Forelimb muscle (tissue), 1 donor: ENCODE results near the gene AMER3. TPM values are rescaled to one million over a fixed set of nuclear protein-coding genes. Genes with fewer than 3 reads are reported as not detected.
"Not testable (repeated sequence)": the region's sequence is repeated elsewhere in the genome, so short reads cannot be mapped to it uniquely, and the experiment has no call there.

ENCODE experiments used
- DNase-seq: peaks from one replicate; pipeline ENCODE4 v3.0.0-alpha.2; 2013; ENCODE audit warnings: low read depth
- polyA plus RNA-seq: library from polyadenylated mRNA; unstranded; fragments of 120-200 nt; gene quantifications from one replicate; pipeline ENCODE4 v1.2.1, GENCODE V29; 2013; ENCODE audit not compliant: insufficient read length

The AMER3 gene, protein sequence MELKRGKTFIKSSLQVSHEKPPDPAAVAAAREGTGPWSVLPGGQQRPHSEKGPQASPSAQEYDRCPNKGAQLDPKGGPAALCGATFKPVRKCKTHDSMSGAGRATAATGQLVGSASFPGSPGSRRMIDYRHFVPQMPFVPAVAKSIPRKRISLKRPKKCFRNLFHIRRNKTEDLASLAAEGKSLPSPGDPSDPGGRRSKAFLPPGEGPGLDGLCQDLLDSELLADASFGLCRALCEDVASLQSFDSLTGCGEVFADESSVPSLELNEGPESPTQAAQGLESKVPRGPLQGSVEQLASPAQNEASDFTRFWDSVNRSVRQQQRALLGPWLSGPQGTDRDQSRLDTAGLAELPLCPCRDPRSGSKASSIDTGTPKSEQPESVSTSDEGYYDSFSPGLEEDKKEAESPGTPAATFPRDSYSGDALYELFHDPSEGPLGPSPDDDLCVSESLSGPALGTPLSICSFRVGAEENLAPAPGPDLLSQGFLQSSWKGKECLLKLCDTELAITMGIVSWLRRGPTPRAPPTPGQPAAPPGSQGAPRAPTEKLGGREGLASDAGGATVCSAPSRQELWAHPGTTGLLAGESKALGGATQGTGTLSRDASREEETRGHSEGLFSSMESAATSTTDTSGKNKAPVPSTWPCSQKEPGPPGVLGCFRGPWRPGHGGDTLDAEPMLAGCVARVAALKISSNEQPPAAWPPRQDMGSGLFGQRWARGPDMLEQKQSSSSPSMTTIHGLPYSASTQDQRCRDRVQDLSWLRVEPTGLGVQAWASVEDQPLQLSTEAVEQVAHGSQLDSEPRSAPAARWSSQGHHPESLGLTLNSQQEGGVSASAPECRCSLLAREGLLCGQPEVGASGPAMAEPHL
- not detected for polyA plus RNA-seq

DNA sequence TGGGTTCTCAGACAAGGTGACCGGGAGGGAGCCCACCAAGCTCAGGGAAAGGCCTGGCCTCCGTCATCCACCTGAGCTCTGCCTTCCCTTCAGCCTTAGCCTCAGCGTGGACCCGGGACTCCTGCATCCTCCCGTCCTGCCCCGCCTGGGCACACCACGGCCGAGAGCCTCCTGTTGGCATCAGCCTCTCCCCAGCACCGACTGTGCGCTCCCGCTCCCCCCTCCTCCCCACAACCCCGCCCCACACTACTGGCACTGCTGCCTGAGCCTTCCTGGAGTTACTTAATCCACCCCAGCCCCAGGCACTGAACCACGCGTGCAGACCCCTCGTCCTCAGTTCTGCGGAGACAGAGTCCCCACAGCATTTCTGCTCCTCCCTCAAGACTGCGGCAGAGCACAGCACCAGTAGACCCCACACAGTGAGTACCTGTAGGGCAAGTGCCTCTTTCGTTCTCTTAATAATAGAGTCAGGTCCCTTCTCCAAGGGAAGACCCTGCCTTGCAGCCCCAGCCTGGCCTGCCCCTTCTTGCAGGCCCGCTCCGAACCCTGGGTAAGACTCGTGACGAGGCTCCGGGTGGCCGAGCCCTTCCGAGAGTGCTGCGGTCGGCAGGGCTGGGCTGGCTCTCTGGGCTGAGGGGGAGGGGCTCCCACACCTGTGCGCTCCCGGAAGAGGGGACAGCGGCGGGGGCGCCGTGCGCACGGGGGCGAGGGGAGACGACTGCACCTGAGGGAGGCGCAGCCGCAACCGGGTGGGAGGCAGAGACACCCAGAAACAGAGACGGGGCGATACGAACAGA, at the start of gene AMER3:
AMER3 (plus strand) TSS at position 285 of the 797 bp plus-strand sequence. CDS start 6,533 bp downstream, outside the sequence.
- no peak for DNase-seq

DNA sequence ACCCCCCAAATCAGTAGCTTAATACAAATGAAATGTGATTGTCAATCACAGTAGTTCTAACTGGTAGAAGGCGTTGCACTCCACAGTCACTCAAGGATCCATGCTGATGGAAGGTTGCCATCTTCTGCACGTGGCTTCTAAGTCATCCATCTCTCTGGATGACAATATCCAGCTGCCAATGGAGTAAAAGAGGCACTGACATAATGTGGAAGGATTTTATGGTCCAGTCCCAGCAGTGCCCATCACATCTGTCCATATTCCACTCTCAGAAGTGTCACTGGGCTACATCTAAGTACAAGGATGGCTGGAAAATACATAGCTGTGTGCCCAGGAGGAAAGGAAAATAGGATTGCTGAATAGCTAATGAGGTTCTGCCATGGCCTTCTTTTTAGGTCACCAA, 40.5 kb upstream of the AMER3 start:
- not testable (repeated sequence) for DNase-seq

DNA sequence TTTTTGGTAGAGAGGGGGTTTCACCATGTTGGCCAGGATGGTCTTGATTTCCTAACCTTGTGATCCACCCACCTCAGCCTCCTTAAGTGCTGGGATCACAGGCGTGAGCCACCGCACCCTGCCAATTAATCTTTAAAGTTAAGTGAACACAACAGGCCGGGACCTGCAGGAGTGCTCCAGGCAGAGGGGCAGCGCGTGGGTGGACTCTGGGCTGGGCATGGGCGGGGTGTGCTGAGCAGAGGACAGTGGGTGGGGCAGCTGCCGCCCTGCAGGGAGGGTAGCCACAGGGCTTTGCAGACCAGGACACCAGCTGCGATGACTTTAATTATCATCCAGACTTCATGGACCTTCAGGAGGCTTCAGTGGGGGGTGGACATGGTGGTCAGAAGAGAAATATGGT, 35.3 kb upstream of the AMER3 start:
- DNase-seq: no peak

DNA sequence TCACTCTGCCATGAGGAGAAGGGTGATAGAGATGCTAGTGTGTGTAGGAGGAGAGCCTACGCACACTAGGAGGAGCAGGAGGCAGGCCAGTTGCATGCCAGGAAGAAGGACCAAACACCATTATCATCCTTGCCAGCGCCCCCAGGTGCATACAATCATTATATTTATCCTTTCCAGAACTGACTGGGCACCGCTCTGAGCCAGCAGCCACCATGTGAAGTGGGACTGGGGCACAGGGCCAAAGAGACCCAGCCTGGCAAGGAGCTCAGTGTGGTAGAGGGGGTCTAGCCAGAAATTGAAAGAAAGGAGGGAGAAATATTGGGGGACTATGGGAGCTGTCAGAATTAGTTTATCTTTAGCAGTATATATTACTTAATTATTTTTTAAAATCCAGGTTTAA, 34.8 kb upstream of the AMER3 start:
- no peak for DNase-seq

DNA sequence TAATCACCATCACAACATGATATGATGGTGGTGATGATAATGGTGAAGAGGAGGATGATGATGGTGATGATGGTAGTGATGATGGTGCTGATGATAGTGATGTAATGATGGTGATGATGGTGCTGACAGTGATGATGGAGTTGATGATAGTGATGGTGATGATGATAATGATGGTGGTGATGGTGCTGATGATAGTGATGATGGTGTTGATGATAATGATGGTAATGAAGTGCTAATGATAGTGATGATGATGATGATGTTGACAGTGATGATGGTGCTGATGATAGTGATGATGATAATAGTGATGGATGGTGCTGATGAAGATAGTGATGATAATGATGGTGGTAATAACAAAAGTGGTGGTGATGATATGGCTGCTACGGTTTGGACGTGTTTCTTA, 30.9 kb upstream of the AMER3 start:
- no peak for DNase-seq

DNA sequence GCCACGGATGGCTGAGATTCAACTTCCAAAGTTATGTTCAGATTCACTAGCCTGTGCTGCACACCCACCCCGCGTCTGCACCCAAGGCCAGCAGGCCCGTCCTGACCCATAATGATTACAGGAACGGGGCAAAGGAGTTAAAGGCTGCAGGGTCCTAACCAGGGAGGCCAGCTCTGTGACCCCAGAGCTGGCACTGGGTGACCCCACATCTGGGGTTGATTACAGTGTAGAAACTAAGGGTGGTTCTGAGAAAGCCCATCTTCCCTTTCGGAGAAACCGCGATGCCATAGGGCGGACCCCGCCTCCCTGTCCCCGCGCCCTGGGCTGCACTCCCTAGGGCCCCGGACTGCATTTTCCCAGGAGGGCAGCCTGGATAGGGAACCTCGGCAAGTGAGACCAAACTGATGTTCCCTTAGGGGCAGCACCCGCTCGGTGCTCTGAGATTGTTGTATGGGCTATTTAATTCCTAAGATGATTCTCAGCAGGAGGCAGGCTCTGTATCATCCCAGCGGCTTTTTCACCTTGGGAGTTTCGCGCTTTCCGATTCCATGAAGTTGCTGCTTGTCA, 28.6 kb upstream of the AMER3 start:
- DNase-seq: no peak

DNA sequence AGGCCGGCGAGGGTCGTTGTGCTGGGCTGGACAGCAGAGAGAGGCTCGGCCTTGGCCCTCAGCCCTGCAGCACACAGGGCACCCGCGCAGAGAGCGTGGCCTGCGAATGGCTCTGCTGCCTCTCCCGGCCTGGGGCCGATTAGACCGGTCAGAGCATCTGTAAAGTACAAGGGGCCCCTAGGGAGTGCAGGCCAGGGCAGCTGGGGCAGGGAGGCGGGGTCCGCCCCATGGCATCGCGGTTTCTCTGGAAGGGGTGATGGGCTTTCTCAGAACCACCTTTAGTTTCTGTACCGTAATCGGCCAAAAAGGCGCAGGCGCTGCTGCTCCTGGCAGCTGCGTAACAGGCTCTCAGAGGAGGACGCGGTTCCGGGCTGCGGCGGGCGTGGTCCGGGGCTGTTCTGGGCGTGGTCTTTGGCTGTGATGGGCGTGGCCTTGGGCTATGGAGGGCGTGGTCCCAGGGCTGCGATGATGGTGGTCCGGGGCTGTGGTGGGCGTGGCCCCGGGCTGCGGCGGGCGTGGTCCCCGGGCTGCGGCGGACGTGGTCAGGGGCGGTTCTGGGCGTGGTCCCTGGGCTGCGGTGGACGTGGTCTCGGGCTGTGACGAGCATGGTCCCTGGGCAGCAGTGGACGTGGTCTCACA, 27.9 kb upstream of the AMER3 start:
- DNase-seq: no peak

DNA sequence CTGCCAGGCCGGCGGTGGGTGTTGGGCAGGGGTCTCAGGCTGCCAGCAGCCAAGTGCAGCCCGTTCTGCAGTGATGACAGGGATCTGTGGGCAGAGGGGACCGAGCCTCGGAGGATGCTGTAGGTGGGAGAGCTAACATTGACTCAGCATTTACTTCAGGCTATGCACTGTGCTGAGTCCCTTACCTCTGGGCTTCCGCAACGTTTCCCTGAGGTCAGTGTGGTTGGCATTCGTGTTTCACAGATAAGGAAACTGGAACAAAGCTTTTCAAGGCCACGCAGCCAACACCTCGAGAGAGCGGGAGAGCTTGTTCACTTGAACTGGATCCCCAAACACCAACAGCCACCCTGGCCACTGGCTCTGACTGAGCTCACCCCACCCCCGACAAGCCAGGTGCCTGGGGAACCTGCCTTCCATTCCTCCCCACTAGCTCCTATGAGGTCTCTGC, 27.3 kb upstream of the AMER3 start:
- no peak for DNase-seq

DNA sequence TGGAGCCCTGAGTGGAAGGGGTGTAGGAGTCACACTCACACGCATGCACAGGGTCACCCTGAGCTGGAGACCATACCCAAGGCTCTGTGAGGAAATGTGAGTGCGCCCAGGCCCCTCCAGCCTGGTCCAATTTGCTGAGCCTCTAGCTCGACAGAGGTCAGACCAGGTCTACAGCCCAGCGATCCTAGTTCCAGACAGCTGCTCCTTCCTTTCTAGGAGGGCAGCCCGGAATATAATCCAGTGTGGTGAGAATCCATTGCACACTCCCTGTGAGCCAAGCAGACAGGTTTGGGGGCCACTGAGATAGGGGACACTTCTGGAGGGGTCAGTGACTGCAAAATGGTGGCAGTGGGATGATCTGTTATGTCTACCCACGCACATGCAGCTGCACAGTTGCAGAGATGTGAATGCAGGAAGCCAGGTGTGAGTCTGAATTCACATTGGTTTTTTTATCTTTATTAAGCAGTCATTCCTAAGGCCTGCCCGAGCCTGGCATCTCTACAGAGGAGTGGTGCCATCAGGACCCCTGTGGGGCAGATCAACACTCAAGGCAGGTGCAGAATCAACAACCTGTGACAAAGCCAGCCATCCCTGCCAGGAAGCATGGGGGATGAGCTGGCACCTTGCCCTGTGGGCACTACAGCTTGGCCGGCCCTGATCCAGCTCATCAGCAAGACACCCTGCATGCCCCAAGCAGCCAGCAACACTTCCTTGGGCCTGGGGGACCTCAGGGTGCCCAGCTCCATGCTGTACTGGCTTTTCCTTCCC, 26.6 kb upstream of the AMER3 start, which contains the start of gene GPR148:
GPR148 (plus strand) TSS at position 522 of the 768 bp plus-strand sequence; CDS start at position 604, 82 bp downstream.
- no peak for DNase-seq

DNA sequence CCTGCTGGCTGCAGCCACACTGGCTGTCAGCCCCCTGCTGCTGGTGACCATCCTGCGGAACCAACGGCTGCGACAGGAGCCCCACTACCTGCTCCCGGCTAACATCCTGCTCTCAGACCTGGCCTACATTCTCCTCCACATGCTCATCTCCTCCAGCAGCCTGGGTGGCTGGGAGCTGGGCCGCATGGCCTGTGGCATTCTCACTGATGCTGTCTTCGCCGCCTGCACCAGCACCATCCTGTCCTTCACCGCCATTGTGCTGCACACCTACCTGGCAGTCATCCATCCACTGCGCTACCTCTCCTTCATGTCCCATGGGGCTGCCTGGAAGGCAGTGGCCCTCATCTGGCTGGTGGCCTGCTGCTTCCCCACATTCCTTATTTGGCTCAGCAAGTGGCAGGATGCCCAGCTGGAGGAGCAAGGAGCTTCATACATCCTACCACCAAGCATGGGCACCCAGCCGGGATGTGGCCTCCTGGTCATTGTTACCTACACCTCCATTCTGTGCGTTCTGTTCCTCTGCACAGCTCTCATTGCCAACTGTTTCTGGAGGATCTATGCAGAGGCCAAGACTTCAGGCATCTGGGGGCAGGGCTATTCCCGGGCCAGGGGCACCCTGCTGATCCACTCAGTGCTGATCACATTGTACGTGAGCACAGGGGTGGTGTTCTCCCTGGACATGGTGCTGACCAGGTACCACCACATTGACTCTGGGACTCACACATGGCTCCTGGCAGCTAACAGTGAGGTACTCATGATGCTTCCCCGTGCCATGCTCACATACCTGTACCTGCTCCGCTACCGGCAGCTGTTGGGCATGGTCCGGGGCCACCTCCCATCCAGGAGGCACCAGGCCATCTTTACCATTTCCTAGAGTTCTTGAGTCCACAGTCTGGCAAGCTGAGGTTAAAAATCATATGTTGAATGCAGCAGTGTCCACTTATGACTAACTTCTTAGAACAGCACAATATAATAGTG, 25.7 kb upstream of the AMER3 start:
- DNase-seq: no peak

DNA sequence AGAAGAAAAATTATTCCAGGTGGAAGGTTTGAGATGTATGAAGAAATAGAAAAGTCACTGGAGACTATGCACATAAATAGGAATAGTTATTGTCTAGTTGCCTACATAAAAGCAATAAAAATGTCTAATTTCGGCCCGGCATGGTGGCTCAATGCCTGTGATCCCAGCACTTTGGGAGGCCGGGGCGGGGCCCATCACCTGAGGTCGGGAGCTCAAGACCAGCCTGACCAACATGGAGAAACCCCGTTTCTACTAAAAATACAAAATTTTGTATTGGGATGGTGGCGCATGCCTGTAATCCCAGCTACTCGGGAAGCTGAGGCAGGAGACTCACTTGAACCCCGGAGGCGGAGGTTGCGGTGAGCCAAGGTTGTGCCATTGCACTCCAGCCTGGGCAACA, 23.1 kb upstream of the AMER3 start:
- not testable (repeated sequence) for DNase-seq

DNA sequence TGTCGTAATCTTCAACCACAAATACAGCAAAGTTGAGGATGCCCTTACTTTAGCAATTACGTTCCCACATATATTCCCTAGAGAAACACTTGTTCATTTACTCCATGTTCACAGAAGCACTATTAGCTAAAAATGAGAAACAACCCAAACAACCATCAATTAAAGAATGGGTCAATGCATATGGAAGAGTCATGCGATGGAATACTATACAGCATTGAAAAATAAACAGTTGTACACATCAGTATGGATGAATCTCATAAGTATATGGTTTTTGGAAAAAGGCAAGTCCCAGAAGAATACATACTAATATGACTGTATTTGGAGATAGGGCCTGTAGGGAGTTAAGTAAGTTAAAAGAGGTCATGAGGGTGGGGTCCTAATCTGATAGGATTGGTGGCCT, 20.1 kb upstream of the AMER3 start:
- DNase-seq: no peak

DNA sequence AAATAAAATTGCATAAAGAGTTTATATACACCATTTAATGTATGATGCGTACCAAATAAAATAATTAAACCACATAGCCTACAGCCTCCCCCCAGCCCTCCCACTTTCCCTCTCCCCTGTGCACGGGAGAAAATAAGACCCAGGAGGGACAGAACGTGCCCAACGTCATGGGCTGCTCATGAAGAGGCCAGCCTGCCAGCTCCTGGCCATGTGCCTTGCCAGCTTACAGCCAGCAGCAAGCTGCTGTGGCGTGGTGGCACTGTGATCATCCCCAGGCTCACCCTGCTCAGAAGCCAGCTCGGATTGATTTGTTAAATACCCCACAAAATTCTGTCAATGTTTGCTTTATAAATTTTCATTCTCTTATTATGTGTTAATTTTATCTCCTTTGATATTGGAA, 18.9 kb upstream of the AMER3 start:
- DNase-seq: no peak

DNA sequence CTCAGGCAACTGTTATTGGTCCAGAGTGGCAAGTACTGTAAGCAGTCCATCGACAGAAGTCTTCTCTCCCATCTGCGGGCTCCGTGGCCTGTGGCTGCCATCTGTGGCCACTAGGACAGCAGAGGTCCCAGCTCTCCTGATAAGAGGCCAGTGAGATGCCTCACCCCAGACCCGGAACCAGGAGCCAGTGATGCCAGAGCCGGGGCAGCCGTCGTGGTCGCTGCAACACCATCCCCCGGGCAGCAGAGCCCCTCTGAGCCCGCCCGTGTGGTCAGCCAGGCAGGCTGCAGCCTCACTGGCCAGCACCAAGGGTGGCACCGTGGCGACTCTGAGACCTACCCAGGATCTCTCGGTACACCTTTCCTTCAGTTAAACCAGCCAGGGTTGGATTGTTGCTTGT, 17.7 kb upstream of the AMER3 start:
- no peak for DNase-seq

DNA sequence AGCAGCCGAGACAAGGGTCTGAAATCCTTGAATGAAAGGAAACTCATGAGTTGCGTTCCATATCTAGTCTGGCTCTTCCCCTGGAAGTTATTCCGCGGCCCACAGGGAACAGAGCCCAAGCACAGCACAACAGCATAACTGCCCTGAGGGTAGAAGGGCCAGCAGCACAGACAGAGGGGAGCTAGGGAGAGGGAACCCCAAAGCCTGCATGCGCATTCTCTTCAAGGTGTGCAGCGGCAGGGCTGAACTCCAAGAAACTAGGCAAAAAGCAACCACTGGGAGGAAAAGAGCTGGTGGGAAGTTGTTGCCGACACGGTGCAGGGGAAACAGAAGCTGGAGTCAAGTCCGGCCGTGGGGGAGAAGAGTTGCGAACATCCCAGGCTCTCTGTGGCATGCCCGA, 14.7 kb upstream of the AMER3 start:
- DNase-seq: no peak

DNA sequence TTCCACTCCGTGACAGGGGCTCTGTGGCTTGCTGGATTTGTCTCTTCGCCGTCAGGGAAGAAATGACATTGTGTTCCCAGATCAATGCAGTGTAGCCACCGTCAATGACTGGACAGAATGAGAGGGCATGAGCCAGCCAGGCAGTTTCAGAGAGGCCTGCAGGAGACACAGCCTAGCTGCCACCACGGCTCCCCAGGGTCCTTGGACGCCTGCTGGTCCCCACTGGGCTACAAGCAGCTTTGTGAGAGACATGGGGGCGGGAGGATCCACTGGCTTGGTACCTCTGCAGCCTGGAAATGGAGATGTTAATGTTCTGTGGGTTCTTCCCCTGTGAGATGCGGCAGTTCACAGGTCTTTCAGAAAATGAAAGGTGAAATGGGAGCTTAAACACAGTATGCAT, 12.1 kb upstream of the AMER3 start:
- DNase-seq: no peak

DNA sequence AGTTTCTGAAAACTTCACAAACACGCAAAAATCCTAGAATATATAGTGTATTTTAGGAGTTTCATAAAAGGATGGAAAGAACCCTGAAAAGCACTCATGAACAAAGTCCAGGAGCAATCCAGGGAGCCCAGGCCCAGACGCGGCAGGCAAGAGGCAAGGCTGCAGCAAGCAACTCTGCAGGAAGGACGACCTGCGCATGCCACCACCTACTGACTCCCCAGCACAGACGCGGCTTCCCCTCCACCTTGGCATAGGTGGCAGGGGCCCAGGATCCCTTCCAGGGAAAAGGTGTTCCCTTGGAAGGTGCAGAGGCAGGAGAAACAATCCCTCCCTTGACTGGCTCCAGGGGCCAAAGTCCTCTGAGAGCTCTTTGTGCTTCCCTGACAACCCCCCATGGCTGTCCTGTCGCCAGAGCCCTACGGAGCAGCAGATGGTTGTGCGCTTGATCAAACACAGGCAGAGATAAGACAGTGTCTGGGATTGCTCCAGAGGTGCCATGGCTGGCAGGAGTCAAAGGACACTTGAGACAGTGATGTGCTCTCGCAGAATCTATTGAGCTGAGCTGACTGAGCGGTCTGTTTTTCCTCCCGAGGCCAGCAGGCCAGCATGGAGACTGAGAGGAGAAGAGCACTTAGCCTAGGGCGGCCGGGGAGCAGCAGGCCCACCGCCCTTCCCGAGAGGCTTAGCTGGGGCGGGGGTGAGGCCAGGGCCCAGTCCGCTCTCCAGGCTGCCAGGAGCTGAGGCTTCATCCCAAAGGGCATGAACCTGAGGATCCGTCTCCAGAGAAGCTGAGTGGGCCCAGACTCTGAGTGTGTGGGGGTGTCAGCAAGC, 10.8 kb upstream of the AMER3 start:
- DNase-seq: no peak

DNA sequence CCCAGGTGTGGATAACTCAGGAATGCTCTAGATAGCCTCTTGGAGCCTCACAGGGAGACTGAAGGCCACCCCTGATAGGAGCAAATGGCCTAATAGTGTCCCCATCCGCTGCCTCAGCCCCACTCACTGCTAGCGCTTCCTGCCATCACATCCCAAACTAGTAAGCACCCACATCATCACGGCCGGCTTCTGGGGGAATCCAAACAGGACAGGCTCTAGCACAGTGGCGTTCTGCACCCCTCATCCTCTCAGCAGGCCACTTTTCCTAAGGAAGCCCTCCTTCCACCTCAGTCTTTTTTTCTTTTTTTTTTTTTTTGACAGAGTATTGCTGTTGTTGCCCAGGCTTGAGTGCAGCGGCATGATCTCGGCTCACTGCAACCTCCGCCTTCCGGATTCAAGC, 6.3 kb upstream of the AMER3 start:
- no peak for DNase-seq
